ENCODE data around the gene EFS. TPM values are rescaled to one million over a fixed set of nuclear protein-coding genes. Genes with fewer than 3 reads are reported as not detected.
"Not testable (repeated sequence)": the region's sequence is repeated elsewhere in the genome, so short reads cannot be mapped to it uniquely, and the experiment has no call there.

The EFS gene
- total RNA-seq, 1 donor from 2014 or later = 32.4 TPM

DNA sequence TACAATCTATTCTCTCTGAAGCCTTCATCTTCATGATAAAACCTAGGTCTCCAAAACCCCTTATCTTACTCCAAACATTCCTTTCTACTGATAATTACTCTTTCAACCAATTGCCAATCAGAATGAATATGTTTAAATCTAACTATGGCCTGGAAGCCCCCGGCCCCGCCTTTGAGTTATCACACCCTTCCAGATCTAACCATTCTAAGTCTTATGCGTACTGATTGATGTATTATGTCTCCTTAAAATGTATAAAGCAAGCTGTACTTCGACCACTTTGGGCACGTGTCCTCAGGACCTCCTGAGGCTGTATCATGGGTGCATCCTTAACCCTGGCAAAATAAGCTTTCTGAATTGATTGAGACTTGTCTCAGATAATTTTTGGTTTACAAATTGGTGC lies 29.3 kb downstream of the EFS start:
- H3K27me3 ChIP-seq = no peaks in the 10 kb centered on the region
- H3K4me3 ChIP-seq = no peak overlapping the region
- intact Hi-C loops (cut with DNase I) = no loop called here
- H3K27ac ChIP-seq = no peak overlapping the region
- H3K9me3 ChIP-seq = no peaks in the 10 kb centered on the region
- TF ChIP-seq, protein P1, sequence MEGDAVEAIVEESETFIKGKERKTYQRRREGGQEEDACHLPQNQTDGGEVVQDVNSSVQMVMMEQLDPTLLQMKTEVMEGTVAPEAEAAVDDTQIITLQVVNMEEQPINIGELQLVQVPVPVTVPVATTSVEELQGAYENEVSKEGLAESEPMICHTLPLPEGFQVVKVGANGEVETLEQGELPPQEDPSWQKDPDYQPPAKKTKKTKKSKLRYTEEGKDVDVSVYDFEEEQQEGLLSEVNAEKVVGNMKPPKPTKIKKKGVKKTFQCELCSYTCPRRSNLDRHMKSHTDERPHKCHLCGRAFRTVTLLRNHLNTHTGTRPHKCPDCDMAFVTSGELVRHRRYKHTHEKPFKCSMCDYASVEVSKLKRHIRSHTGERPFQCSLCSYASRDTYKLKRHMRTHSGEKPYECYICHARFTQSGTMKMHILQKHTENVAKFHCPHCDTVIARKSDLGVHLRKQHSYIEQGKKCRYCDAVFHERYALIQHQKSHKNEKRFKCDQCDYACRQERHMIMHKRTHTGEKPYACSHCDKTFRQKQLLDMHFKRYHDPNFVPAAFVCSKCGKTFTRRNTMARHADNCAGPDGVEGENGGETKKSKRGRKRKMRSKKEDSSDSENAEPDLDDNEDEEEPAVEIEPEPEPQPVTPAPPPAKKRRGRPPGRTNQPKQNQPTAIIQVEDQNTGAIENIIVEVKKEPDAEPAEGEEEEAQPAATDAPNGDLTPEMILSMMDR (IDR thresholded peaks at IDR 0.05) = no peak
- no peak for TF ChIP-seq POLR2AphosphoS5 (IDR thresholded peaks at IDR 0.05; ENCODE audit: insufficient read depth in 1 of 2, low read depth in 1 of 2)
- no peak for TF ChIP-seq POLR2A (IDR thresholded peaks at IDR 0.05)
- no peak for DNase-seq (ENCODE audit: extremely low spot score in 2 of 2)
- H3K4me1 ChIP-seq = no peaks in the 10 kb centered on the region
- H3K36me3 ChIP-seq = no peaks in the 10 kb centered on the region

DNA sequence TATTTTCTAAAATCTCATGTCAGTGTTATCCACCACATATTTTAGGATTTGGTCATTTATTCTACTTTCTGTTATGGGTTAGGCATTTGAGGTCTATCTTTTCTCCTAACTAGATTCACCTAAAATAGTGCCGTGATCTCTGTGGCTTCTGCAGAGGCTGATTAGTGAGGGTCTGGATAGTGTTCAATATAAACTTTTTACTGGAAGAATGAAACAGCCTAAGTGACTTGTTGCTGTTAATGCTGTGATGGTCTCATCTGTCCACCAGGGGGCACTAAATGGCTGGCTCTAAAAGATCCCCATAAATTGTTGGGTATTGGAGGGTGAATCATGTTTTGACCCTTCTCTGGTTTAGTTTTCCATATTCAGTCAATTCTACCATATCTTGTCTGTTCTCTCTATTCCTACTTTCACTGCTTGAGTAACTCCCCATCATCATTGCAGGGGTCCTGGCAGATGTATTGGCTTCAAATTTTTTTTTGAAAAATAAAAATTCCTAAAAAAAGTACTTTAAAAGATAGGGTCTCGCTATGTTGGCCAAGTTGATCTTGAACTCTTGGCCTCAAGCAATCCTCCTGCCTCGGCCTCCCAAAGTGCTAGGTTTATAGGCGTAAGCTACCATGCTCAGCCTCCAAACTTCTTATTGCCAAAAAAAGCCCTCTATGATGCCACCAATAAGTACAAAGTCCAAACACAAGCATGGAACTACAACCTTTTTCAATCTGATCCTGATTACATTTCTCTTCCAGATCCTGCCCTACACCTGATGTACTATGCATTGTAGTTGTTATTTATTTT lies 36.8 kb downstream of the EFS start:
- no peak overlapping the region for H3K4me3 ChIP-seq
- DNase-seq (ENCODE audit: extremely low spot score in 2 of 2) = no peak
- TF ChIP-seq POLR2AphosphoS5 (IDR thresholded peaks at IDR 0.05; ENCODE audit: insufficient read depth in 1 of 2, low read depth in 1 of 2) = peak in 1 of 2 donors; percentile 37
- TF ChIP-seq, protein P1 (IDR thresholded peaks at IDR 0.05) = peak; percentile 67 to 90 (median 85)
- no peak for TF ChIP-seq POLR2A (IDR thresholded peaks at IDR 0.05)
- H3K27ac ChIP-seq = no peak overlapping the region
- H3K4me1 ChIP-seq = peaks cover 5% of the 10 kb centered on the region
- H3K36me3 ChIP-seq = peaks cover 0 to 22% of the 10 kb centered on the region in 2 donors
- H3K27me3 ChIP-seq = no peaks in the 10 kb centered on the region
- intact Hi-C loops (cut with DNase I) = loop anchor here (10.0 kb wide), 2 partner anchors 63 to 137 kb away; partner anchors contain the start of gene NGDN
- H3K9me3 ChIP-seq = no peaks in the 10 kb centered on the region

DNA sequence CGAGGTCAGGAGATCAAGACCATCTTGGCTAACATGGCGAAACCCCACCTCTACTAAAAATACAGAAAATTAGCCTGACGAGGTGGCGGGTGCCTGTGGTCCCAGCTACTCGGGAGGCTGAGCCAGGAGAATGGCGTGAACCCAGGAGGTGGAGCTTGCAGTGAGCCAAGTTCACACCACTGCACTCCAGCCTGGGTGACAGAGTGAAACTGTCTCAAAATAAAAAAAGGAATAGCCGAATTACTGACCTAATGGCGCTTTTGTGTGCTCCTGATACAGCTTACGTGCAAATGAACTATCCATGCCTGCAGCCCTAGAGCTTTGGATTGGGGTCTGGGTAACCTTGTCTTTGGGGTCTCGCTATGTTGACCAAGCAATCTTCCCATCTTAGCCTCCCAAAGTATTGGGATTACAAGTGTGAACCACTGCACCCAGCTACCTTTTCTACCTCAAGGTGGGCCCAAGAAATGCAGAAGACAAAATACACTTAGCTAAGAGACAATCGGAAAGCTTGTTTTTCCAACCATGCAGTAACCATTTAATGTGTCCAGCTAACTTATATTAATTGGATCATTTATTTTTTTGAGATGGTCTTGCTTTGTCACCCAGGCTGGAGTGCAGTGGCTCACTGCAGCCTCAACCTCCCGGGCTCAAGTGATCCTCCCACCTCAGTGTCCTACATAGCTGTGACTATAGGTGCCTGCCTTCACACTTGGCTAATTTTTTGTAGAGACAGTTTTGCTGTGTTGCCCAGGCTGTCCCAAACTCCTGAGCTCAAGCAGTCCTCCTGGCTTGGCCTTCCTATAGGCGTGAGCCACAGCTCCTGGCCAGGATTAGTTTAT lies 38.3 kb downstream of the EFS start:
- Histone ChIP-seq H3K9me3 (no peaks in the 10 kb centered on the region), H3K27ac (no peak overlapping the region), H3K36me3 (peaks cover 0 to 29% of the 10 kb centered on the region in 2 donors), H3K4me1 (peaks cover 17% of the 10 kb centered on the region), H3K27me3 (no peaks in the 10 kb centered on the region), H3K4me3 (no peak overlapping the region)
- intact Hi-C loops (cut with DNase I) = loop anchor here (10.0 kb wide), 2 partner anchors 62 to 138 kb away; partner anchors contain the start of gene NGDN
- DNase-seq (ENCODE audit: extremely low spot score in 2 of 2) = no peak
- TF ChIP-seq POLR2A (IDR thresholded peaks at IDR 0.05) (no peak), POLR2AphosphoS5 (IDR thresholded peaks at IDR 0.05; ENCODE audit: insufficient read depth in 1 of 2, low read depth in 1 of 2) (no peak)
- TF ChIP-seq, protein P1 (IDR thresholded peaks at IDR 0.05) = no peak

DNA sequence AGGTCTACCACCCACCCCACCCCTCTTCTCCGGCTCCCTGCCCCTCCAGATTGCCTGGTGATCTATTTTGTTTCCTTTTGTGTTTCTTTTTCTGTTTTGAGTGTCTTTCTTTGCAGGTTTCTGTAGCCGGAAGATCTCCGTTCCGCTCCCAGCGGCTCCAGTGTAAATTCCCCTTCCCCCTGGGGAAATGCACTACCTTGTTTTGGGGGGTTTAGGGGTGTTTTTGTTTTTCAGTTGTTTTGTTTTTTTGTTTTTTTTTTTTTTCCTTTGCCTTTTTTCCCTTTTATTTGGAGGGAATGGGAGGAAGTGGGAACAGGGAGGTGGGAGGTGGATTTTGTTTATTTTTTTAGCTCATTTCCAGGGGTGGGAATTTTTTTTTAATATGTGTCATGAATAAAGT lies 39.2 kb downstream of the EFS start:
- not testable (repeated sequence) for H3K27me3 ChIP-seq; H3K9me3 ChIP-seq; H3K4me3 ChIP-seq; H3K27ac ChIP-seq; DNase-seq (ENCODE audit: extremely low spot score in 2 of 2)
- intact Hi-C loops (cut with DNase I) = loop anchor here (10.0 kb wide), 2 partner anchors 61 to 139 kb away; partner anchors contain the start of gene NGDN
- Histone ChIP-seq H3K4me1 (peaks cover 17% of the 10 kb centered on the region), H3K36me3 (peaks cover 0 to 29% of the 10 kb centered on the region in 2 donors)

DNA sequence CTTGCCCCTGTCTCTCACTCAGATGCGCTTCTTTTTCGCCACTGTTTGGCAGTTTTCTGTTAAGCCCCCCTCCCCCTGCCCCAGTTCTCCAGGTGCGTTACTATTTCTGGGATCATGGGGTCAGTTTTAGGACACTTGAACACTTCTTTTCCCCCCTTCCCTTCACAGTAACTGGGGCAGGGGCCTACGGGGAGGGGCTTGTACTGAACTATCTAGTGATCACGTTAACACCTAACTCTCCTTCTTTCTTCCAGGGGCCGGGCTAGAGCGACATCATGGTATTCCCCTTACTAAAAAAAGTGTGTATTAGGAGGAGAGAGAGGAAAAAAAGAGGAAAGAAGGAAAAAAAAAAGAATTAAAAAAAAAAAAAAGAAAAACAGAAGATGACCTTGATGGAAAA lies 40.0 kb downstream of the EFS start:
- Histone ChIP-seq H3K4me1 (peaks cover 23% of the 10 kb centered on the region), H3K36me3 (peaks cover 0 to 29% of the 10 kb centered on the region in 2 donors), H3K4me3 (no peak overlapping the region), H3K27me3 (no peaks in the 10 kb centered on the region), H3K9me3 (no peaks in the 10 kb centered on the region), H3K27ac (no peak overlapping the region)
- no peak for TF ChIP-seq POLR2AphosphoS5 (IDR thresholded peaks at IDR 0.05; ENCODE audit: insufficient read depth in 1 of 2, low read depth in 1 of 2)
- TF ChIP-seq POLR2A (IDR thresholded peaks at IDR 0.05) = no peak
- TF ChIP-seq, protein P1 (IDR thresholded peaks at IDR 0.05) = no peak
- DNase-seq (ENCODE audit: extremely low spot score in 2 of 2) = no peak
- intact Hi-C loops (cut with DNase I) = loop anchor here (5.0 to 10.0 kb wide), 3 partner anchors 60 to 237 kb away; partner anchors contain the start of gene NGDN

Measured in vagina (tissue), 2 donors.